ENCODE measurements around the gene MYOZ2. TPM values are rescaled to one million over a fixed set of nuclear protein-coding genes. Genes with fewer than 3 reads are reported as not detected.

MYOZ2 gene
- total and polyA plus RNA-seq, 2 of the 4 experiments (the other 2 are of a cell fraction) = 0.17 to 0.18 TPM

DNA sequence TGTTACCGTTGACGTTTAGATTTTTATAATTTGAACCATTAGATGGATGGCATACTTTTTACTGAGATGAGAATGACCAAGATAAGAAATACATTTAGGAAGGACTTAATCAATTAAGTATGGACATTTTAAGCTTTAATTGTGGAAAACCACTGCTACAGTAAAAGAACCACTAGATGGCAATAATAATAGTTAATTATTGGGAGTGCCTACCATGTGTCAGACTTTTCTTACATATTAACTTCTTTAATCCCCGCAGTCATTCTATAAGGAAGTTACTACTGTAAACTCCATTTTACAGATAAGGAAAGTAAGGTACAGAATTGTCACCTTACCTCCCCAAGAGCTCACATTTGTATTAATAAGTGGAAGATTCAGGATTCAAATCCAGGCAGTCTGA, 48.5 kb upstream of the MYOZ2 start:
- Histone ChIP-seq H3K4me2 (ENCODE audit: low read depth, low read length) (no peak overlapping the region), H4K91ac (ENCODE audit: insufficient read depth, low read depth, low read length) (no peak overlapping the region), H4K20me1 (ENCODE audit: insufficient read depth, low read length) (no peaks in the 10 kb centered on the region), H2AK9ac (replicated peaks; ENCODE audit: low read depth, low read length, poor library complexity) (no peak overlapping the region), H3K36me3 (ENCODE audit: control insufficient read depth, insufficient read depth, low read length) (no peaks in the 10 kb centered on the region), H2AK5ac (ENCODE audit: low read depth, low read length) (no peak overlapping the region), H3K4ac (ENCODE audit: low read depth, low read length) (no peak overlapping the region), H3K23ac (ENCODE audit: low read depth, low read length) (no peak overlapping the region), H3K56ac (ENCODE audit: extremely low read depth, insufficient read depth, low read length) (no peak overlapping the region), H2BK120ac (ENCODE audit: low read depth, low read length) (no peak overlapping the region), H3K9me1 (ENCODE audit: insufficient read depth, low read length) (no peaks in the 10 kb centered on the region), H3K79me1 (ENCODE audit: low read depth in 1 of 2, low read length in 2 of 2) (no peaks in the 10 kb centered on the region), H2BK20ac (ENCODE audit: low read depth, low read length) (no peak overlapping the region), H3K9me3 (ENCODE audit: control insufficient read depth, insufficient read depth, low read length) (no peaks in the 10 kb centered on the region), H2AFZ (replicated peaks; ENCODE audit: low read length, poor library complexity) (no peak overlapping the region), H3K18ac (ENCODE audit: low read depth, low read length) (no peak overlapping the region), H3K4me3 (ENCODE audit: insufficient read depth, low read depth, low read length) (no peak overlapping the region), H2BK15ac (ENCODE audit: low read depth, low read length) (no peak overlapping the region), H3K14ac (replicated peaks; ENCODE audit: low read depth, low read length) (no peak overlapping the region), H4K5ac (ENCODE audit: low read depth, low read length) (no peak overlapping the region; the same call in 1 of the 2 replicates), H3K27me3 (ENCODE audit: control insufficient read depth, insufficient read depth, low read length) (no peaks in the 10 kb centered on the region), H4K8ac (ENCODE audit: low read depth in 2 of 2, low read length in 2 of 2) (peak overlapping the region in 1 of 2 experiments; percentile 9; a peak in 1 of 4 replicates), H3K27ac (ENCODE audit: insufficient read depth, low read length) (no peak overlapping the region), H2BK5ac (ENCODE audit: low read depth, low read length, poor library complexity, severe bottlenecking) (no peak overlapping the region), H3K4me1 (ENCODE audit: control insufficient read depth, insufficient read depth, low read length) (no peaks in the 10 kb centered on the region), H3K9ac (ENCODE audit: low read depth, low read length) (no peak overlapping the region)
- TF ChIP-seq MXI1 (IDR thresholded peaks at IDR 0.05; ENCODE audit: borderline replicate concordance, low read depth, low read length) (no peak), SMC3 (IDR thresholded peaks at IDR 0.05; ENCODE audit: low read depth, low read length) (peak; percentile 24; the same call in 1 of the 2 replicates), RCOR1 (IDR thresholded peaks at IDR 0.05; ENCODE audit: insufficient replicate concordance, low read length) (no peak), RAD21 (IDR thresholded peaks at IDR 0.05; ENCODE audit: low read length) (peak; percentile 35; the same call in 1 of the 2 replicates), CTCF (conservative IDR thresholded peaks at IDR 0.05; ENCODE audit: low read depth, low read length) (peak; percentile 25), MAZ (IDR thresholded peaks at IDR 0.05; ENCODE audit: borderline replicate concordance, low read depth, low read length) (no peak)
- dilution Hi-C loops (cut with HindIII; ENCODE audit: low sequenced_read_pairs, unreplicated experiment) (no loop called here), intact Hi-C loops (cut with micrococcal nuclease) (no loop called here), in situ Hi-C loops (cut with MboI; ENCODE audit: low sequenced_read_pairs) (no loop called here)
- ChIA-PET POLR2A (ENCODE audit: unreplicated experiment) (no interaction called here), CTCF (interaction anchor here (0.5 to 1.8 kb wide), 7 partner anchors 11 to 976 kb away, joined by 3 to 6 read pairs (median 3); no protein-coding TSS in a partner anchor)
- ATAC-seq (ENCODE audit: low read depth) (0 out of 2 replicates have a peak, but pooled peaks have one; percentile 51), DNase-seq (no peak)
- WGBS, 2 experiments (ENCODE audit: extremely low coverage in 2 of 2, insufficient read length in 1 of 2) = no CpG with 5 or more reads among the region's 3 CpGs
- BruUV-seq (replicated peaks) = no TSS peak
